ENCODE results near the gene ECEL1. TPM values are rescaled to one million over a fixed set of nuclear protein-coding genes. Genes with fewer than 3 reads are reported as not detected.

ECEL1 gene
- total RNA-seq, 1 experiment from 2014 or later, result not detected

DNA sequence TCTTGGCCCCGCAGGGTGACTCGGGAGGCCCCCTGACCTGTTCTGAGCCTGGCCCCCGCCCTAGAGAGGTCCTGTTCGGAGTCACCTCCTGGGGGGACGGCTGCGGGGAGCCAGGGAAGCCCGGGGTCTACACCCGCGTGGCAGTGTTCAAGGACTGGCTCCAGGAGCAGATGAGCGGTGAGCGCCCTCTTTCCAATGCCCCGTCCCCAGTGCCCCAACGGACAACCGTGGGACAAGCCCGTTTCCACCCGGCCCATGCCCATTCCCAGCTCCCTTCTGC lies 35.7 kb upstream of the ECEL1 start:
- no peak for DNase-seq (ENCODE audit: low spot score)

DNA sequence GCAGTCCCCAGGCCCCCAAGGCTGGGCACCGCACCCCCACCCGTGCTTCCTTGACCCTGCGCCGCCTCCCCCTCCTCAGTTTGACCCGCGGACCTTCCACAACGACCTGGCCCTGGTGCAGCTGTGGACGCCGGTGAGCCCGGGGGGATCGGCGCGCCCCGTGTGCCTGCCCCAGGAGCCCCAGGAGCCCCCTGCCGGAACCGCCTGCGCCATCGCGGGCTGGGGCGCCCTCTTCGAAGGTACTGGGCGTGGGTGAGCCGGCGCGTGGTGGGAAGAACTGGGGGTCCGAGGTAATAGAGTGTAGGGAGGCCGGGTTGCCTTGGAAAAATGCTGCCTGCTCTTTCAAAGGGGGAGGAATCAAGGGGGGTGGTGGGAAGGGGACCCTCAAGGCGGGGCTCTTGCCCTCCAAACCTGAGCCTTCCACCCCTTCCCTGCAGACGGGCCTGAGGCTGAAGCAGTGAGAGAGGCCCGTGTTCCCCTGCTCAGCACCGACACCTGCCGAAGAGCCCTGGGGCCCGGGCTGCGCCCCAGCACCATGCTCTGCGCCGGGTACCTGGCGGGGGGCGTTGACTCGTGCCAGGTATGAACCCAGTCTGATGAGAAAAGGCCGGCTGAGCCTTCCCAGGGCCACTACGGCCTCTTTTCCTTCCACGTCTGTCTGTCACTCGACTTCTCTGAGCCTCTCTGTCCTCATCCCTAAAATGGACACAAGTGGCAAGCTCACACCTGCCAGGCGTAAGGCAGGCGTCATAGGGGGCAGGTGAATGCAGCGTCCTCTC lies 35.2 kb upstream of the ECEL1 start:
- DNase-seq (ENCODE audit: low spot score), result no peak

DNA sequence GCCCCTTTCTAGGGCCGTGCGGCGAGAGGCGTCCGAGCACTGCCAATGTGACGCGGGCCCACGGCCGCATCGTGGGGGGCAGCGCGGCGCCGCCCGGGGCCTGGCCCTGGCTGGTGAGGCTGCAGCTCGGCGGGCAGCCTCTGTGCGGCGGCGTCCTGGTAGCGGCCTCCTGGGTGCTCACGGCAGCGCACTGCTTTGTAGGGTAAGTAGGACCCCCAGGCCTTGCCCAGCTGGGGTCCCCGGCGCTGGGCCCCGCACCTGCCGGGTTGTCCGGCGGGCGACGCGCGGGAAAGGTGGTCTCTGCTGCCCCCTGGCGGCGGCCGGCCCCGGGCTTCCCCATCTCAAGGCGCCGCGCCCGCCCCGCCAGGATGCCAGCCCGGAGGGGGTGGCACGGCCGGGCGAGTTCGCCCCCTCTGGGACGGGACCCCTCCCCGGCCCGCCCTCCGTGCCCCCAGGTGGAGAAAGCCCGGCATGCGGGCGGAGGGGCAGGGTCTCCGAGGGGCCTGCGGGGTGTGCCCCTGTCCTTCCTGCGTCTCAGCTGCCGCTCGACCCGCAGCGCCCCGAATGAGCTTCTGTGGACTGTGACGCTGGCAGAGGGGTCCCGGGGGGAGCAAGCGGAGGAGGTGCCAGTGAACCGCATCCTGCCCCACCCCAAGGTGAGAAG lies 34.5 kb upstream of the ECEL1 start:
- DNase-seq (ENCODE audit: low spot score), result no peak

- no peak for DNase-seq (ENCODE audit: low spot score)
Measured at GRCh38 chr2:232521098-232521497, 33.5 kb upstream of the ECEL1 start.

DNA sequence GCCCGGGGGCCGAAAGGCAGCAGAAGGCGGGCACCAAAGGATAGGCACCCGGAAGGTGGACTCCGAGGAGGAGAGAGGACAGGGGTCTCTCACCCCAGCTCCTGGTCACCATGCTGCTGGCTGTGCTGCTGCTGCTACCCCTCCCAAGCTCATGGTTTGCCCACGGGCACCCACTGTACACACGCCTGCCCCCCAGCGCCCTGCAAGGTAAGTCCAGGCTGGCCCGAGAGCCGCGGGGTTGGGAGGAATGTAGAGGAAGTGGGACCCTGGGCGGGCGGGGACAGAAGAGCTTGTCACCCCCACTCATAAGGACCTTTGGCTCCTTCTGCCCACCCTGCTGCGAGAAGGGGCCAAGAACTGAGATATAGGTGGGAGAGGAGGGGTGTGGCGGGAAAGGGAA lies 32.9 kb upstream of the ECEL1 start:
- no peak for DNase-seq (ENCODE audit: low spot score)

GRCh38 chr2:232519581-232520438 lies 32.2 kb upstream of the ECEL1 start, which contains the start of gene PRSS56:
PRSS56 (plus strand) TSS chr2:232520388; CDS start chr2:232520599, 211 bp downstream.
- DNase-seq (ENCODE audit: low spot score), result no peak

GRCh38 chr2:232518844-232519243 lies 31.2 kb upstream of the ECEL1 start:
- DNase-seq (ENCODE audit: low spot score), result no peak

- DNase-seq (ENCODE audit: low spot score), result peak; percentile 25
Measured at GRCh38 chr2:232516551-232516950, 28.9 kb upstream of the ECEL1 start.

DNA sequence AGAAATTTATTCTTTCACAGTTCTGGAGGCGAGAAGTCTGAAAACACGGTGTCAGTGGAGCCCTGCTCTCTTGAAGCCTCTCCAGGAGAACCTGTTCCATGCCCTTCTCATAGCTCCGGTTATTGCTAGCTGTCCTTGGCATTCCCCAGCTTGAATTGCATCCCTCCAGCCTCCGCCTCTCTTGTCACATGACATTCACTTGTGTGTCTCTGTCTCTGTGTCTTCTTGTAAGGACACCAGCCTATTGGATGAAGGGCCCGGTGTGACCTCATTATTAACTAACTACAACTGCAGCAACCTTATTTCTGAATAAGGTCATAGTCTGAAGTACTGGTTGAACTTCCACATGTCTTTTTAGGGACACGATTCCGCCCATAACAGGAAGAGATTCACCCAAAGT lies 28.0 kb upstream of the ECEL1 start:
- no peak for DNase-seq (ENCODE audit: low spot score)

GRCh38 chr2:232513353-232513752 lies 25.7 kb upstream of the ECEL1 start:
- DNase-seq (ENCODE audit: low spot score), result no peak

DNA sequence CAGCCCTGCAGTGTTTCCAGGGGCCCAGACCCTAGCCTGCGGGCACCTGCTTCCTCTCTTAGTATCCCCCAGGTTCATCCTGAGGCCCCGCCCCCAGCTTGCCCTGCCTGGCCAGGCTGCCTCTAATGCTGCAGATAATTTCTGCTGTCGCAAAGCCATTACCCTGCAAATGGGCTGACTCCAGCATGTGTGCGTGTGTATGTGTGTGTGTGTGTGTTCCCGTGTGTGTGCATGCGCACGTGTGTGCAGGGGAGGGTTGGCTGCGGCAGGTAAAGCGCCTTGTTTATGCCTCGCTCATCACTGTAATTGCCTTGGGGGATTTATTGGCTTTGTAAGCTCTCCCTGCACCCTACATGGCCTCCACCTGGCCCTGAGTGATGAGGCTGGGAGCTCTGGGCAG lies 25.0 kb upstream of the ECEL1 start:
- DNase-seq (ENCODE audit: low spot score), result no peak

GRCh38 chr2:232511336-232511890 lies 23.8 kb upstream of the ECEL1 start:
- DNase-seq (ENCODE audit: low spot score), result peak; percentile 13

- DNase-seq (ENCODE audit: low spot score), result no peak
Measured at GRCh38 chr2:232508251-232508650, 20.6 kb upstream of the ECEL1 start.

DNA sequence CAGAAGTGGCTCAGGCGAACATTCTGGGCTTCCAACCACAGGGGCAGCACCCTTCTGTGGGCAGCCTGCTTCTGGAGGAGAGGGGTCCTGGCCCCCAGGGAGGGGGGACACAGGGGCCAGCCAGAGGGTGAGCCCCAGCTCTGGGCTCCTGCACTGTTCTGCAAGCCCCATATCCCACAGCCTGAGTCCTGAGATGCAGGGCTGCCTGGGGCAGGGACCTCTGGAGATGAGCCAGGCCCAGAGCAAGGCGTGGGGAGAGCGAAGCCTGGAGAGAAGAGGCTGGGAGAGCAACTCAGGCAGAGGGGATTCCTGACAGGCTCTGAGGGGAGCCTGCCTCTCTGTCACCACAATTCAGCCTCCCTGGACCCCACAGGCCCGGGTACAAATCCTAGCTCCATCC lies 19.1 kb upstream of the ECEL1 start:
- no peak for DNase-seq (ENCODE audit: low spot score)

DNA sequence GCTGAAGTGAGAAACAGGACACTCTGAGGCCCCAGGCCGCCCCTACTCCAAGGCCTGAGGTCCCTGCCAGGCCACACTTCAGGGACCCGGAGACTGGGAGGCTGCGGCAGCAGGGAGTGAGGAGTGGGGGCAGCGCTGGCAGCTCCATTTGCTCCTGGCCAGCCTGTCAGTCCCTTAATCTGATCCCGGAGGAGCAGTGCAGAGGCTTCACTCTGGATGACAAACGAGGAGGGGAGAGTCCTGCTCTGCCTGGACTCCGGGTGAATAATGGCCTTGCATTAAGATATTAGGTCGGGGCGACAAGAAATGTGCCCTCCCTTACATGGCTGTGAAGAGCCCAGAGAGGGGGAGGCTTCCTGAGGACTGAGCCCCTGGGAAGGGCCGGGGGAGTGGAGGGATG lies 18.2 kb upstream of the ECEL1 start:
- no peak for DNase-seq (ENCODE audit: low spot score)

DNA sequence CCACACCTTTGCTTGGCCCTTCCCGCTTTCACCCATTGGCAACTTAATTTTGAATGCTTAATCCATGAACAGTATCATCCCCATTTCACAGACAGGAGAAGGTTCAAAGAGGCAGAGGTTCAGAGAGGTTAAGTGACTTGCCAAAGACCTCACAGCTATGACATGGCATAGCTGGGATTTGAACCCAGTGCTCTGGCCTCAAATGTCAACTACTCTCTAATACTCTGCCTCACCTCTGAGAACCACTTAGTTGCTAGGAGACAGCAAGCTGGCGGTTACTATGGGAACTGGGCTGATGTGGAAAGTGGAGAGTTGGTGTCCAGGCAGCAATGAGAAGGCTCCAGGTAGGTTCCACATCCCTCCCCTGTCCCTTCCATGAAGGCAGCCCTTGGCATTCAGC lies 16.8 kb upstream of the ECEL1 start:
- no peak for DNase-seq (ENCODE audit: low spot score)

GRCh38 chr2:232503809-232504323 lies 16.2 kb upstream of the ECEL1 start:
- no peak for DNase-seq (ENCODE audit: low spot score)

GRCh38 chr2:232502911-232503808 lies 15.5 kb upstream of the ECEL1 start:
- DNase-seq (ENCODE audit: low spot score), result no peak

DNA sequence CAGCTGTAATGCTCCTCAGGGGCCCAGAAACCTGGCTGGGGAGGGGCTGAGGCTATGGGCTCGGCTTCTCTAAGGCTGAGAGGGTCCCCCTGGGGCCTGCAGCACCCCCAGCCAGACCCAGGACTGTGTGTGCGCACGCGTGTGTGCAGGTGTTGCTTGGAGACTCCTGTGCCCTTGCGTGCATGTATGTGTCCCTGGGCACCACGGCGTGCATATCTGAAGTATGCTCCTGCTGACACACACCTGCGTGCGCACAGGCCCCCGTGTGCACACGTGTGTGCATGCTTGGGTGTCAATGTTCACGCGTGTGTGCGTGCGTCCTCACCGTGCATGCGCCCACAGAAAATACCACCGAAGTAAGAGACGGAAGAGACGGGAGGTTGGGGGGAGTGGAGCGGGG lies 14.9 kb upstream of the ECEL1 start:
- no peak for DNase-seq (ENCODE audit: low spot score)

GRCh38 chr2:232501794-232502390 lies 14.3 kb upstream of the ECEL1 start:
- no peak for DNase-seq (ENCODE audit: low spot score)

GRCh38 chr2:232501331-232501771 lies 13.7 kb upstream of the ECEL1 start:
- DNase-seq (ENCODE audit: low spot score), result no peak
